Adrenal gland (tissue), 5 donors: Measurements from ENCODE around the gene ACADL.
"Not testable (repeated sequence)": the region's sequence is repeated elsewhere in the genome, so short reads cannot be mapped to it uniquely, and the experiment has no call there.

ENCODE experiments used
- POLR2A ChIP-seq, 2 donors: fragments of 450-650 bp; IDR thresholded peaks; one replicate each; pipeline ENCODE4 v1.6.1; 2017; ENCODE audit warnings: antibody characterized with exemption in 2 of 2, mild to moderate bottlenecking in 2 of 2, moderate library complexity in 1 of 2
- TF ChIP-seq, protein P1 (sequence below), 6 experiments: fragments of 450-650 bp in 4 of 6; fragments of 200-600 bp in 2 of 6; sonication (generic) in 1 of 6; IDR thresholded peaks; 1 replicate in 5 of 6; 2 replicates in 1 of 6; pipeline versions ENCODE4 v1.5.1 to v1.8.0; 2016 to 2021; ENCODE audit warnings: antibody characterized with exemption in 6 of 6, mild to moderate bottlenecking in 2 of 6, moderate library complexity in 1 of 6
- donor health status: DM: no; HTN: no; CAD: no.

DNA sequence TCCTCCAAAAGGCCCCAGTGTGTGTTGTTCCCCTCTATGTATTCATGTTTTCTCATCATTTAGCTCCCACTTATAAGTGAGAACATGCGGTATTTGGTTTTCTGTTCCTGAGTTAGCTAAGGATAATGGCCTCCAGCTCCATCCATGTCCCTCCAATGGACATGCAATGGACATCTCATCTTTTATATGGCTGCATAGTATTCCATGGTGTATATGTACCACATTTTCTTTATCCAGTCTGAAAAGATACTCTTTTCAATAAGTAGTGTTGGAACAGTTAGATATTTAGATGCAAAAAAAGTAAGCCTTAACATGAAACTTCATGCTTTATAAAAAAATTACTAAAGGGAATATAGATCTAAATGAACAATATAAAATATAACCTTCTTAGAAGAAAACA, 48.1 kb downstream of the ACADL start:
- not testable (repeated sequence) for TF ChIP-seq POLR2A (IDR thresholded peaks at IDR 0.05)
- TF ChIP-seq, protein P1, sequence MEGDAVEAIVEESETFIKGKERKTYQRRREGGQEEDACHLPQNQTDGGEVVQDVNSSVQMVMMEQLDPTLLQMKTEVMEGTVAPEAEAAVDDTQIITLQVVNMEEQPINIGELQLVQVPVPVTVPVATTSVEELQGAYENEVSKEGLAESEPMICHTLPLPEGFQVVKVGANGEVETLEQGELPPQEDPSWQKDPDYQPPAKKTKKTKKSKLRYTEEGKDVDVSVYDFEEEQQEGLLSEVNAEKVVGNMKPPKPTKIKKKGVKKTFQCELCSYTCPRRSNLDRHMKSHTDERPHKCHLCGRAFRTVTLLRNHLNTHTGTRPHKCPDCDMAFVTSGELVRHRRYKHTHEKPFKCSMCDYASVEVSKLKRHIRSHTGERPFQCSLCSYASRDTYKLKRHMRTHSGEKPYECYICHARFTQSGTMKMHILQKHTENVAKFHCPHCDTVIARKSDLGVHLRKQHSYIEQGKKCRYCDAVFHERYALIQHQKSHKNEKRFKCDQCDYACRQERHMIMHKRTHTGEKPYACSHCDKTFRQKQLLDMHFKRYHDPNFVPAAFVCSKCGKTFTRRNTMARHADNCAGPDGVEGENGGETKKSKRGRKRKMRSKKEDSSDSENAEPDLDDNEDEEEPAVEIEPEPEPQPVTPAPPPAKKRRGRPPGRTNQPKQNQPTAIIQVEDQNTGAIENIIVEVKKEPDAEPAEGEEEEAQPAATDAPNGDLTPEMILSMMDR (IDR thresholded peaks at IDR 0.05) = not testable (repeated sequence)
